Fibroblast of lung (primary cell): ENCODE measurements around the gene OR51T1.

Experiments used
- EZH2 ChIP-seq: IDR thresholded peaks from 2 replicates; pipeline ENCODE4 v1.5.1; 2012; ENCODE audit warnings: low read length, control low read depth, mild to moderate bottlenecking; ENCODE audit errors: missing control alignments
- TF ChIP-seq, protein P1 (sequence below), 2 donors: IDR thresholded peaks in 1 of 2; conservative IDR thresholded peaks in 1 of 2; 1 replicate in 1 of 2; 2 replicates in 1 of 2; pipeline ENCODE4 v1.5.1; 2011 to 2012; ENCODE audit warnings: low read length in 2 of 2, control low read depth in 1 of 2, inconsistent platforms in 1 of 2, low read depth in 1 of 2, mild to moderate bottlenecking in 1 of 2

GRCh38 chr11:4926608-4927007 is 44.9 kb downstream of the OR51T1 start:
- no peak for TF ChIP-seq EZH2
- TF ChIP-seq, protein P1, sequence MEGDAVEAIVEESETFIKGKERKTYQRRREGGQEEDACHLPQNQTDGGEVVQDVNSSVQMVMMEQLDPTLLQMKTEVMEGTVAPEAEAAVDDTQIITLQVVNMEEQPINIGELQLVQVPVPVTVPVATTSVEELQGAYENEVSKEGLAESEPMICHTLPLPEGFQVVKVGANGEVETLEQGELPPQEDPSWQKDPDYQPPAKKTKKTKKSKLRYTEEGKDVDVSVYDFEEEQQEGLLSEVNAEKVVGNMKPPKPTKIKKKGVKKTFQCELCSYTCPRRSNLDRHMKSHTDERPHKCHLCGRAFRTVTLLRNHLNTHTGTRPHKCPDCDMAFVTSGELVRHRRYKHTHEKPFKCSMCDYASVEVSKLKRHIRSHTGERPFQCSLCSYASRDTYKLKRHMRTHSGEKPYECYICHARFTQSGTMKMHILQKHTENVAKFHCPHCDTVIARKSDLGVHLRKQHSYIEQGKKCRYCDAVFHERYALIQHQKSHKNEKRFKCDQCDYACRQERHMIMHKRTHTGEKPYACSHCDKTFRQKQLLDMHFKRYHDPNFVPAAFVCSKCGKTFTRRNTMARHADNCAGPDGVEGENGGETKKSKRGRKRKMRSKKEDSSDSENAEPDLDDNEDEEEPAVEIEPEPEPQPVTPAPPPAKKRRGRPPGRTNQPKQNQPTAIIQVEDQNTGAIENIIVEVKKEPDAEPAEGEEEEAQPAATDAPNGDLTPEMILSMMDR (conservative IDR thresholded peaks at IDR 0.05 in 1 of 2, IDR thresholded peaks at IDR 0.05 in 1 of 2; ENCODE audit: low read depth in 1 of 2, low read length in 2 of 2), result no peak
